ENCODE results near the gene INTS1.

DNA sequence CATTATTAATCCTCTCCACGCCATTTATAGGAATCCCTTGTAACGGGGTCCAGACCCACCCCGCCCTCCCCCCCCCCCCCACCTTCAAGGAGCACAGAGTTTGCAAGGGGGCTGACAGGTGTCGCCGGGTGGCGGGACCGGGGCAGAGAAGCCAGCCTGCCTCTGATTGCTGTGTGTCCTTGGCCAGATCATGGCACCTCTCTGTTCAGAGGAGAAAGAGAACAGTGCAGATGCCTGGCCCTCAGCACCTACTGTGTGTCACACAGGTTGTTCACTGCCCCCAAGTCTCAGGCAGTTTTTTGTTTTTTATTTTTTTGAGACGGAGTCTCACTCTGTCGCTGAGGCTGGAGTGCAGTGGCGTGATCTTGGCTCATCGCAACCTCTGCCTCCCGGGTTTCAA is 39.5 kb downstream of the INTS1 start:
- TF ChIP-seq, protein P1, sequence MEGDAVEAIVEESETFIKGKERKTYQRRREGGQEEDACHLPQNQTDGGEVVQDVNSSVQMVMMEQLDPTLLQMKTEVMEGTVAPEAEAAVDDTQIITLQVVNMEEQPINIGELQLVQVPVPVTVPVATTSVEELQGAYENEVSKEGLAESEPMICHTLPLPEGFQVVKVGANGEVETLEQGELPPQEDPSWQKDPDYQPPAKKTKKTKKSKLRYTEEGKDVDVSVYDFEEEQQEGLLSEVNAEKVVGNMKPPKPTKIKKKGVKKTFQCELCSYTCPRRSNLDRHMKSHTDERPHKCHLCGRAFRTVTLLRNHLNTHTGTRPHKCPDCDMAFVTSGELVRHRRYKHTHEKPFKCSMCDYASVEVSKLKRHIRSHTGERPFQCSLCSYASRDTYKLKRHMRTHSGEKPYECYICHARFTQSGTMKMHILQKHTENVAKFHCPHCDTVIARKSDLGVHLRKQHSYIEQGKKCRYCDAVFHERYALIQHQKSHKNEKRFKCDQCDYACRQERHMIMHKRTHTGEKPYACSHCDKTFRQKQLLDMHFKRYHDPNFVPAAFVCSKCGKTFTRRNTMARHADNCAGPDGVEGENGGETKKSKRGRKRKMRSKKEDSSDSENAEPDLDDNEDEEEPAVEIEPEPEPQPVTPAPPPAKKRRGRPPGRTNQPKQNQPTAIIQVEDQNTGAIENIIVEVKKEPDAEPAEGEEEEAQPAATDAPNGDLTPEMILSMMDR (IDR thresholded peaks at IDR 0.05) = no peak
- no peak for TF ChIP-seq POLR2A (IDR thresholded peaks at IDR 0.05)

All from heart left ventricle (tissue), 13 donors.